H9 (cell line): ENCODE results near the gene WDR33. TPM values are rescaled to one million over a fixed set of nuclear protein-coding genes. Genes with fewer than 3 reads are reported as not detected.
"Not testable (repeated sequence)": the region's sequence is repeated elsewhere in the genome, so short reads cannot be mapped to it uniquely, and the experiment has no call there.

Experiments used
- DNase-seq: peaks from one replicate; pipeline ENCODE4 v3.0.0-alpha.2; 2017
- H2AFZ ChIP-seq: one replicate; pipeline ENCODE4 v1.6.1; 2013; ENCODE audit warnings: mild to moderate bottlenecking, low read length, control low read depth, moderate library complexity
- H2AK5ac ChIP-seq: 2 replicates; pipeline ENCODE4 v1.6.1; 2013; ENCODE audit warnings: low read length, control low read depth, mixed read lengths; ENCODE audit not compliant: insufficient read length
- H2BK120ac ChIP-seq: one replicate; pipeline ENCODE4 v1.6.1; 2013; ENCODE audit warnings: low read depth, mild to moderate bottlenecking, low read length, control low read depth, inconsistent platforms; ENCODE audit not compliant: poor library complexity, severe bottlenecking
- H2BK12ac ChIP-seq: 2 replicates; pipeline ENCODE4 v1.6.1; 2013; ENCODE audit warnings: low read length, control low read depth, mixed read lengths, low read depth; ENCODE audit not compliant: insufficient read length
- H2BK15ac ChIP-seq: 2 replicates; pipeline ENCODE4 v1.6.1; 2013; ENCODE audit warnings: low read depth, low read length, control low read depth
- H2BK20ac ChIP-seq: one replicate; pipeline ENCODE4 v1.6.1; 2013; ENCODE audit warnings: low read depth, mild to moderate bottlenecking, low read length, control low read depth, inconsistent platforms; ENCODE audit not compliant: poor library complexity, severe bottlenecking
- H2BK5ac ChIP-seq: 2 replicates; pipeline ENCODE4 v1.6.1; 2013; ENCODE audit warnings: low read length, control low read depth, mixed read lengths; ENCODE audit not compliant: insufficient read length
- H3K14ac ChIP-seq: 2 replicates; pipeline ENCODE4 v1.6.1; 2013; ENCODE audit warnings: low read length, control low read depth; ENCODE audit not compliant: insufficient read depth
- H3K18ac ChIP-seq: 2 replicates; pipeline ENCODE4 v1.6.1; 2013; ENCODE audit warnings: low read depth, mild to moderate bottlenecking, mixed read lengths, low read length, control low read depth; ENCODE audit not compliant: insufficient read length
- H3K23ac ChIP-seq: 2 replicates; pipeline ENCODE4 v1.6.1; 2013; ENCODE audit warnings: low read length, control low read depth, mixed read lengths, low read depth; ENCODE audit not compliant: insufficient read length
- H3K23me2 ChIP-seq: 2 replicates; pipeline ENCODE4 v1.6.1; 2013; ENCODE audit warnings: low read depth, mild to moderate bottlenecking, mixed read lengths, low read length, control low read depth; ENCODE audit not compliant: insufficient read length, poor library complexity, severe bottlenecking
- H3K27ac ChIP-seq: 2 replicates; pipeline ENCODE4 v1.5.1; 2013; ENCODE audit warnings: low read length, control low read depth, mixed read lengths, low read depth; ENCODE audit not compliant: insufficient read length
- H3K27me3 ChIP-seq: 2 replicates; pipeline ENCODE4 v1.6.1; 2013; ENCODE audit warnings: low read length, control low read depth, inconsistent platforms; ENCODE audit not compliant: insufficient read depth
- H3K4ac ChIP-seq: 2 replicates; pipeline ENCODE4 v1.6.1; 2013; ENCODE audit warnings: low read depth, mild to moderate bottlenecking, control low read depth, inconsistent platforms, low read length, moderate library complexity
- H3K4me1 ChIP-seq: 2 replicates; pipeline ENCODE4 v1.6.1; 2013; ENCODE audit warnings: low read length, control low read depth, inconsistent platforms; ENCODE audit not compliant: insufficient read depth
- H3K4me2 ChIP-seq: 2 replicates; pipeline ENCODE4 v1.6.1; 2013; ENCODE audit warnings: low read length, control low read depth, mixed read lengths; ENCODE audit not compliant: insufficient read length, insufficient read depth
- H3K56ac ChIP-seq: 2 replicates; pipeline ENCODE4 v1.6.1; 2013; ENCODE audit warnings: low read depth, mild to moderate bottlenecking, mixed read lengths, low read length, control low read depth; ENCODE audit not compliant: insufficient read length
- H3K79me1 ChIP-seq: 2 replicates; pipeline ENCODE4 v1.6.1; 2013; ENCODE audit warnings: low read depth, mild to moderate bottlenecking, moderate library complexity, low read length, control low read depth, inconsistent platforms; ENCODE audit not compliant: insufficient read depth, poor library complexity, severe bottlenecking
- H3K79me2 ChIP-seq: 2 replicates; pipeline ENCODE4 v1.6.1; 2013; ENCODE audit warnings: low read length, control low read depth, inconsistent platforms; ENCODE audit not compliant: insufficient read depth
- H3K9ac ChIP-seq: 2 replicates; pipeline ENCODE4 v1.6.1; 2013; ENCODE audit warnings: low read length, control low read depth, mixed read lengths; ENCODE audit not compliant: insufficient read length; ENCODE audit errors: extremely low read depth
- H3K9me3 ChIP-seq: one replicate; pipeline ENCODE4 v1.6.1; 2013; ENCODE audit warnings: low read depth, low read length, inconsistent platforms; ENCODE audit not compliant: control insufficient read depth
- H3T11ph ChIP-seq: one replicate; pipeline ENCODE4 v1.6.1; 2013; ENCODE audit warnings: mild to moderate bottlenecking, low read length, control low read depth, inconsistent platforms
- H4K20me1 ChIP-seq: one replicate; pipeline ENCODE4 v1.6.1; 2013; ENCODE audit not compliant: control insufficient read depth, insufficient read length, insufficient read depth
- H4K5ac ChIP-seq: 2 replicates; pipeline ENCODE4 v1.6.1; 2013; ENCODE audit warnings: low read depth, mild to moderate bottlenecking, mixed read lengths, low read length, control low read depth; ENCODE audit not compliant: insufficient read length
- H4K8ac ChIP-seq: replicated peaks from 2 replicates; pipeline ENCODE4 v1.6.1; 2013; ENCODE audit warnings: low read length, control low read depth, mixed read lengths, low read depth; ENCODE audit not compliant: insufficient read length
- H4K91ac ChIP-seq: 2 replicates; pipeline ENCODE4 v1.6.1; 2013; ENCODE audit warnings: low read depth, mild to moderate bottlenecking, moderate library complexity, mixed read lengths, low read length, control low read depth; ENCODE audit not compliant: insufficient read length
- H3K27ac Mint-ChIP-seq, 3 experiments: 2 replicates in 2 of 3; 3 replicates in 1 of 3; pipeline ENCODE4 v1.8.0; 2020 to 2021; ENCODE audit warnings: mixed read lengths in 3 of 3, mild to moderate bottlenecking in 1 of 3, moderate library complexity in 1 of 3
- H3K27me3 Mint-ChIP-seq: 2 replicates; pipeline ENCODE4 v1.8.0; 2021; ENCODE audit warnings: low read depth, mild to moderate bottlenecking, moderate library complexity, mixed read lengths
- H3K36me3 Mint-ChIP-seq, 3 experiments: 2 replicates in 2 of 3; 3 replicates in 1 of 3; pipeline ENCODE4 v1.8.0; 2020 to 2021; ENCODE audit warnings: low read depth in 3 of 3, mixed read lengths in 3 of 3; ENCODE audit not compliant: insufficient read depth in 1 of 3
- H3K4me1 Mint-ChIP-seq, 2 experiments: 2 replicates each; pipeline ENCODE4 v1.8.0; 2020; ENCODE audit warnings: mixed read lengths in 2 of 2
- H3K4me3 Mint-ChIP-seq, 2 experiments: 2 replicates in 1 of 2; 3 replicates in 1 of 2; pipeline ENCODE4 v1.8.0; 2020 to 2021; ENCODE audit warnings: mild to moderate bottlenecking in 2 of 2, mixed read lengths in 2 of 2, moderate library complexity in 1 of 2
- H3K9me3 Mint-ChIP-seq, 2 experiments: 2 replicates in 1 of 2; 3 replicates in 1 of 2; pipeline ENCODE4 v1.8.0; 2020; ENCODE audit warnings: mild to moderate bottlenecking in 2 of 2, mixed read lengths in 2 of 2, moderate library complexity in 1 of 2
- CTCF ChIP-seq: fragments of 200-600 bp; sonication (generic); conservative IDR thresholded peaks from 3 replicates; pipeline ENCODE4 v1.8.0; 2021; ENCODE audit warnings: antibody characterized with exemption, mild to moderate bottlenecking
- WGBS: extraction: QIAGEN DNeasy Blood & Tissue Kit; methylation state at CpG from one replicate; pipeline ENCODE4 v1.1.7; 2013; ENCODE audit warnings: missing lambda C conversion rate, low lambda C conversion rate, mixed read lengths; ENCODE audit not compliant: insufficient read length; ENCODE audit errors: extremely low coverage; 5-methylcytosine and 5-hydroxymethylcytosine counted together
- total RNA-seq: library from RNA; stranded (reverse); gene quantifications from 2 replicates; pipeline ENCODE4 v1.2.1, GENCODE V29; 2021

WDR33 gene
- total RNA-seq, 1 experiment from 2014 or later: 86.0 TPM

DNA sequence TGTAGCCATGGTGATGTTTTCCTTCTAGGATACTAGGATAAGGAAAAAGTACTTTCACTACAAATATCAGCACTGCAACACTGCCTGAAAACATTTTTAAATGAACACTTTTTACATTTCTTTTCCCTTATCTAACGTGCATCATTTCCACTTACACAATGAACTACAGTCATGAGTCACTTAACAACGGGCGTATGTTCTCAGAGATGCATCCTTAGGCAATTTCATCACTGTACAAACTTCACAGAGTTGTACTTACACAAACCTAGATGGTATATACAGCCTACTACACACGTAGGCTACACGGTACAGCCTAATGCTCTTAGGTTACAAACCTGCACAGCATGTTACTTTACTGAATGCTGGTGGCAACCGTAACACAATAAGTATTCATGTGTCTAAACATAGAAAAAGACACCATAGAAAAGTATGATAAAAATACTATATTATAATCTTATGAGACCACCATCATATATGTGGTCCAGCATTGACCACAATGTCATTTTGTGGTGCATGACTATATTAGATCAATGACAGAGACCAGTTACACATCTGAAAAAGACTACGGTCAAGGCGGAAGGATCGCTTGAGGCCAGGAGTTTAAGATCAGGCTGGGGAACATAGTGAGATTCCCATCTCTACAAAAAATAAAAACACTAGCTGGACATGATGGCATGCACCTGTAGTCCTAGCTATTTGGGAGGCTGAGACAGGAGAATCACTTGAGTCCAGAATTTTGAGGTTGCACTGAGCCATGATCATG, 39.8 kb downstream of the WDR33 start:
- TF ChIP-seq CTCF: no peak
- H3K27me3 ChIP-seq: no peaks in the 10 kb centered on the region
- no peaks in the 10 kb centered on the region for H4K20me1 ChIP-seq
- no peak overlapping the region for H2BK120ac ChIP-seq
- Mint-ChIP-seq H3K9me3 (no peaks in the 10 kb centered on the region), H3K36me3 (peaks cover 7 to 30% (median 24%) of the 10 kb centered on the region in 3 experiments; a peak in 6 of 7 replicates), H3K27me3 (no peaks in the 10 kb centered on the region), H3K4me1 (peaks cover 12% of the 10 kb centered on the region in 2 experiments), H3K4me3 (no peak overlapping the region), H3K27ac (no peak overlapping the region; a peak in 1 of 7 replicates)
- H3K18ac ChIP-seq: no peak overlapping the region
- H3K9ac ChIP-seq: no peak overlapping the region
- H3K56ac ChIP-seq: no peak overlapping the region
- H2BK20ac ChIP-seq: no peak overlapping the region
- DNase-seq: no peak
- H2AFZ ChIP-seq: no peak overlapping the region
- H4K5ac ChIP-seq: no peak overlapping the region
- peaks cover 2% of the 10 kb centered on the region; the same call in 1 of the 2 replicates for H3K4me1 ChIP-seq
- peaks cover 7% of the 10 kb centered on the region; the same call in 1 of the 2 replicates for H3K79me2 ChIP-seq
- no peak overlapping the region for H3K27ac ChIP-seq
- H3K23me2 ChIP-seq: no peaks in the 10 kb centered on the region
- no peak overlapping the region for H2BK12ac ChIP-seq
- no peak overlapping the region for H2AK5ac ChIP-seq
- no peak overlapping the region for H3K4me2 ChIP-seq
- H3K23ac ChIP-seq: no peak overlapping the region
- H3K14ac ChIP-seq: no peak overlapping the region
- H2BK15ac ChIP-seq: no peak overlapping the region
- H2BK5ac ChIP-seq: no peak overlapping the region
- H3K9me3 ChIP-seq: no peaks in the 10 kb centered on the region
- H3K79me1 ChIP-seq: peaks cover 6% of the 10 kb centered on the region
- WGBS: 100% methylated on average over 1 of the region's 9 CpGs
- H4K91ac ChIP-seq: no peak overlapping the region
- H4K8ac ChIP-seq: no peak overlapping the region
- no peak overlapping the region for H3T11ph ChIP-seq
- no peak overlapping the region for H3K4ac ChIP-seq

GRCh38 chr2:127770534-127770933, 40.4 kb downstream of the WDR33 start:
- not testable (repeated sequence) for H3K79me1 ChIP-seq, DNase-seq, H3K9me3 Mint-ChIP-seq, H4K8ac ChIP-seq, H2AK5ac ChIP-seq, H3K27ac Mint-ChIP-seq, H3K56ac ChIP-seq, H2BK20ac ChIP-seq, H3K18ac ChIP-seq, H3K4me1 ChIP-seq, H2BK5ac ChIP-seq, H3K23ac ChIP-seq, H3K4ac ChIP-seq, H2BK15ac ChIP-seq, H2BK120ac ChIP-seq, H3K27me3 Mint-ChIP-seq, H3K27me3 ChIP-seq, H2AFZ ChIP-seq, H4K91ac ChIP-seq, H2BK12ac ChIP-seq, H3T11ph ChIP-seq, H3K79me2 ChIP-seq, H3K9ac ChIP-seq, H3K27ac ChIP-seq, H3K9me3 ChIP-seq, H3K4me2 ChIP-seq, H4K20me1 ChIP-seq, H3K23me2 ChIP-seq, H4K5ac ChIP-seq, H3K4me3 Mint-ChIP-seq, H3K14ac ChIP-seq, H3K4me1 Mint-ChIP-seq
- no CpG with 5 or more reads among the region's 6 CpGs for WGBS
- H3K36me3 Mint-ChIP-seq: peaks cover 7 to 32% (median 28%) of the 10 kb centered on the region in 3 experiments; a peak in 6 of 7 replicates
